HepG2 (cell line): ENCODE results near the gene SLC6A8. TPM values are rescaled to one million over a fixed set of nuclear protein-coding genes. Genes with fewer than 3 reads are reported as not detected.

ENCODE experiments used
- ATAC-seq: fragments of 200-7000 bp; cut with Tn5 transposase; 3 replicates; pipeline ENCODE4 v1.9.1; 2020; ENCODE audit warnings: mild to moderate bottlenecking, moderate library complexity
- BruUV-seq: library from RNA; stranded (reverse); fragments of 400-500 nt; replicated peaks from 2 replicates; lab custom pipeline; 2021; lab: Mats Ljungman, UMichigan
- CTCF ChIA-PET: fragments of 300-600 bp; formaldehyde crosslinking; extraction: SDS; loops from one replicate; lab custom pipeline; 2021; ENCODE audit warnings: low total read pairs, inconsistent platforms, low intra/inter-chr PET ratio; lab: Yijun Ruan, JAX
- POLR2A ChIA-PET: fragments of 350-600 bp; sonication (Branson Sonifier 250); formaldehyde crosslinking; loops from one replicate; lab custom pipeline; 2020; ENCODE audit warnings: antibody characterized with exemption, inconsistent platforms; lab: Yijun Ruan, JAX
- DNase-seq: peaks from one replicate; pipeline ENCODE4 v3.0.0-alpha.2; 2015; ENCODE audit warnings: low spot score
- FAIRE-seq: peaks from 3 replicates; lab custom pipeline; 2011; peaks lifted over from hg19 to GRCh38; lab: Jason Lieb, UNC
- H2AFZ ChIP-seq: one replicate; pipeline ENCODE4 v1.6.1; 2011; ENCODE audit warnings: low read length, inconsistent platforms
- H3K27ac ChIP-seq: fragments of 300-600 bp; 3 replicates; pipeline ENCODE4 v1.8.0; 2011; ENCODE audit warnings: mixed run types, mild to moderate bottlenecking, mixed read lengths, low read length, inconsistent platforms; ENCODE audit not compliant: insufficient read depth; ENCODE audit errors: extremely low read length
- H3K27me3 ChIP-seq, 2 experiments: fragments of 200-600 bp in 1 of 2; 2 replicates in 1 of 2; 3 replicates in 1 of 2; pipeline versions ENCODE4 v1.6.0 to v1.8.0; 2011; ENCODE audit warnings: low read length in 2 of 2, mild to moderate bottlenecking in 2 of 2, moderate library complexity in 2 of 2, inconsistent platforms in 1 of 2; ENCODE audit not compliant: insufficient read depth in 2 of 2, control insufficient read depth in 1 of 2
- H3K36me3 ChIP-seq, 2 experiments: fragments of 200-600 bp in 1 of 2; replicated peaks in 1 of 2; 2 replicates in 1 of 2; 3 replicates in 1 of 2; pipeline versions ENCODE4 v1.5.1 to v1.8.0; 2011; ENCODE audit warnings: low read length in 2 of 2, inconsistent platforms in 1 of 2; ENCODE audit not compliant: insufficient read depth in 2 of 2, control insufficient read depth in 1 of 2
- H3K4me1 ChIP-seq: 2 replicates; pipeline ENCODE4 v1.5.1; 2012; ENCODE audit warnings: low read length, inconsistent platforms; ENCODE audit not compliant: insufficient read depth
- H3K4me2 ChIP-seq: 2 replicates; pipeline ENCODE4 v1.6.0; 2011; ENCODE audit warnings: low read depth, low read length, inconsistent platforms
- H3K4me3 ChIP-seq, 3 experiments: fragments of 200-600 bp in 1 of 3; sonication (generic), shearing (Covaris generic) in 1 of 3; replicated peaks in 1 of 3; 2 replicates each; pipeline ENCODE4 v1.5.1; 2011 to 2016; ENCODE audit warnings: low read length in 3 of 3, inconsistent platforms in 2 of 3, low read depth in 2 of 3, mild to moderate bottlenecking in 2 of 3, control low read depth in 1 of 3, mixed read lengths in 1 of 3; ENCODE audit not compliant: insufficient read depth in 1 of 3
- H3K79me2 ChIP-seq: one replicate; pipeline ENCODE4 v1.6.1; 2011; ENCODE audit warnings: low read length, inconsistent platforms; ENCODE audit not compliant: insufficient read depth
- H3K9ac ChIP-seq: 2 replicates; pipeline ENCODE4 v1.6.0; 2011; ENCODE audit warnings: mild to moderate bottlenecking, low read depth, low read length, inconsistent platforms; ENCODE audit not compliant: insufficient read depth
- H3K9me3 ChIP-seq: 2 replicates; pipeline ENCODE4 v1.5.1; 2012; ENCODE audit warnings: mild to moderate bottlenecking, low read length
- H4K20me1 ChIP-seq: 2 replicates; pipeline ENCODE4 v1.6.0; 2011; ENCODE audit warnings: inconsistent platforms, mild to moderate bottlenecking, low read length, moderate library complexity; ENCODE audit not compliant: insufficient read depth
- AGO2 ChIP-seq: fragments of 200-400 bp; formaldehyde crosslinking; optimal IDR thresholded peaks from 2 replicates; pipeline ENCODE3; 2017; ENCODE audit warnings: mild to moderate bottlenecking, low read depth, low read length, moderate library complexity
- KIAA2018 ChIP-seq: sonication (generic); formaldehyde crosslinking; IDR thresholded peaks from 2 replicates; pipeline ENCODE4 v1.5.0; 2020; ENCODE audit warnings: mild to moderate bottlenecking, missing genetic modification reagents, borderline replicate concordance
- RBFOX2 ChIP-seq: fragments of 200-400 bp; formaldehyde crosslinking; IDR thresholded peaks from 2 replicates; pipeline ENCODE4 v1.6.1; 2017; ENCODE audit warnings: low read depth, mild to moderate bottlenecking, low read length
- SP1 ChIP-seq, 2 experiments: fragments of 450-650 bp in 1 of 2; sonication (generic) in 1 of 2; formaldehyde crosslinking in 1 of 2; IDR thresholded peaks; 2 replicates each; pipeline versions ENCODE4 v1.4.0 to v1.6.1; 2016 to 2020; ENCODE audit warnings: missing genetic modification reagents in 1 of 2
- ZNF33A ChIP-seq: sonication (generic); formaldehyde crosslinking; IDR thresholded peaks from 2 replicates; pipeline ENCODE4 v1.5.1; 2020; ENCODE audit warnings: missing genetic modification reagents, mild to moderate bottlenecking, moderate library complexity, borderline replicate concordance
- ZNF792 ChIP-seq: IDR thresholded peaks from 2 replicates; pipeline ENCODE4 v1.6.1; 2016
- WGBS: methylation state at CpG from one replicate; pipeline ENCODE4 v1.1.6; 2017; ENCODE audit warnings: low lambda C conversion rate; 5-methylcytosine and 5-hydroxymethylcytosine counted together
- in situ Hi-C: cut with HindIII; loops from 2 replicates; pipeline ENCODE4 v1.10.0; 2017; ENCODE audit warnings: low pct_unique_long_range_greater_than_20kb; ENCODE audit not compliant: extremely low pct_ligation_motif_present
- intact Hi-C: fragments of 100-400 bp; cut with micrococcal nuclease; formaldehyde crosslinking; loops from one replicate; pipeline ENCODE4 v1.10.0; 2022; ENCODE audit not compliant: unreplicated experiment
- polyA plus RNA-seq, 8 experiments: library from polyadenylated mRNA; depleted of rRNA in 3 of 8; stranded (reverse) in 7 of 8; unstranded in 1 of 8; fragments of >200 nt; fragmentation: Illumina TruSeq in 4 of 8; extraction: Trizol in 4 of 8; gene quantifications; 2 replicates each; pipeline versions ENCODE4 v1.2.1 to v1.2.3, GENCODE V29; 2011 to 2016; ENCODE audit warnings: low read depth in 4 of 8, missing spikeins in 1 of 8, mixed read lengths in 1 of 8; ENCODE audit not compliant: insufficient read depth in 1 of 8
- total RNA-seq, 5 experiments: library from RNA; depleted of rRNA; stranded (reverse); fragments of >200 nt; fragmentation: Illumina TruSeq; extraction: Trizol; gene quantifications; 2 replicates each; pipeline ENCODE4 v1.2.3, GENCODE V29; 2016; ENCODE audit warnings: low read depth in 1 of 5
- TF ChIP-seq, protein P1 (sequence below): sonication (generic); formaldehyde crosslinking; IDR thresholded peaks from 2 replicates; pipeline ENCODE4 v1.5.0; 2020; ENCODE audit warnings: missing genetic modification reagents

The SLC6A8 gene
- total and polyA plus RNA-seq, 2 of the 13 experiments (the other 11 are each of a cell fraction or from before 2014, with no cell fraction given): 13.9 to 176 TPM

GRCh38 chrX:153728095-153728494, 40.4 kb downstream of the SLC6A8 start (continued):
- TF ChIP-seq KIAA2018 (CRISPR knock-in tag) (no peak), SP1 (IDR thresholded peaks at IDR 0.05) (no peak), SP1 (CRISPR knock-in tag; IDR thresholded peaks at IDR 0.05) (no peak)

GRCh38 chrX:153728951-153729631, 41.4 kb downstream of the SLC6A8 start:
- no peak for DNase-seq
- intact Hi-C loops: no loop called here
- no peak for ATAC-seq
- Histone ChIP-seq H3K4me1 (peaks cover 51% of the 10 kb centered on the region), H3K9ac (no peak overlapping the region), H3K9me3 (no peaks in the 10 kb centered on the region), H3K79me2 (peaks cover 25% of the 10 kb centered on the region), H3K27ac (no peak overlapping the region), H3K36me3 (peaks cover 0 to 6% of the 10 kb centered on the region in 2 experiments; a peak in 1 of 5 replicates), H3K4me2 (no peak overlapping the region), H2AFZ (no peak overlapping the region), H4K20me1 (peaks cover 21% of the 10 kb centered on the region), H3K4me3 (no peak overlapping the region), H3K27me3 (no peaks in the 10 kb centered on the region)
- POLR2A ChIA-PET: interaction anchor here (2.9 to 3.8 kb wide), 2 partner anchors 34 to 42 kb away, joined by 15 to 16 read pairs; partner anchors contain the start of genes PLXNB3 and SLC6A8
- CTCF ChIA-PET: no interaction called here
- 100% methylated on average over 2 of the region's 23 CpGs for WGBS
- no peak for FAIRE-seq
- peak; percentile 30 for TF ChIP-seq AGO2
- no peak for TF ChIP-seq ZNF33A (CRISPR knock-in tag)
- TF ChIP-seq ZNF792 (CRISPR knock-in tag): no peak
- TF ChIP-seq, protein P1, sequence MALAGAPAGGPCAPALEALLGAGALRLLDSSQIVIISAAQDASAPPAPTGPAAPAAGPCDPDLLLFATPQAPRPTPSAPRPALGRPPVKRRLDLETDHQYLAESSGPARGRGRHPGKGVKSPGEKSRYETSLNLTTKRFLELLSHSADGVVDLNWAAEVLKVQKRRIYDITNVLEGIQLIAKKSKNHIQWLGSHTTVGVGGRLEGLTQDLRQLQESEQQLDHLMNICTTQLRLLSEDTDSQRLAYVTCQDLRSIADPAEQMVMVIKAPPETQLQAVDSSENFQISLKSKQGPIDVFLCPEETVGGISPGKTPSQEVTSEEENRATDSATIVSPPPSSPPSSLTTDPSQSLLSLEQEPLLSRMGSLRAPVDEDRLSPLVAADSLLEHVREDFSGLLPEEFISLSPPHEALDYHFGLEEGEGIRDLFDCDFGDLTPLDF: no peak
- 0 out of 2 replicates have a peak, but pooled peaks have one; percentile 28 for TF ChIP-seq RBFOX2
- in situ Hi-C loops: no loop called here
- no TSS peak for BruUV-seq
